Mesenchymal stem cell (in vitro differentiated cells and primary cell): ENCODE results near the gene IFI27.

Experiments used
- DNase-seq: peaks from one replicate; pipeline ENCODE4 v3.0.0-alpha.2; 2013
- H2AFZ ChIP-seq: one replicate; pipeline ENCODE4 v1.6.1; 2013; ENCODE audit warnings: low read depth, mild to moderate bottlenecking, control low read depth, inconsistent platforms, low read length, moderate library complexity
- H2AK5ac ChIP-seq: 2 replicates; pipeline ENCODE4 v1.6.1; 2013; ENCODE audit warnings: low read length, moderate library complexity, mild to moderate bottlenecking, inconsistent platforms; ENCODE audit not compliant: severe bottlenecking
- H2BK120ac ChIP-seq: one replicate; pipeline ENCODE4 v1.6.1; 2013; ENCODE audit warnings: low read depth, mild to moderate bottlenecking, inconsistent platforms, low read length, moderate library complexity
- H2BK12ac ChIP-seq, 2 experiments: one replicate each; pipeline ENCODE4 v1.6.1; 2013; ENCODE audit warnings: inconsistent platforms in 2 of 2, low read length in 2 of 2, mild to moderate bottlenecking in 2 of 2, moderate library complexity in 2 of 2, control low read depth in 1 of 2
- H2BK15ac ChIP-seq: one replicate; pipeline ENCODE4 v1.6.1; 2013; ENCODE audit warnings: mild to moderate bottlenecking, low read depth, inconsistent platforms; ENCODE audit not compliant: poor library complexity, severe bottlenecking
- H2BK5ac ChIP-seq: 2 replicates; pipeline ENCODE4 v1.6.1; 2013; ENCODE audit warnings: low read depth, mild to moderate bottlenecking, low read length, control low read depth, inconsistent platforms; ENCODE audit not compliant: poor library complexity, severe bottlenecking
- H3K14ac ChIP-seq, 2 experiments: one replicate each; pipeline ENCODE4 v1.6.1; 2013; ENCODE audit warnings: inconsistent platforms in 2 of 2, low read length in 2 of 2, control low read depth in 1 of 2, mild to moderate bottlenecking in 1 of 2, moderate library complexity in 1 of 2
- H3K18ac ChIP-seq, 2 experiments: one replicate each; pipeline ENCODE4 v1.6.1; 2013; ENCODE audit warnings: inconsistent platforms in 2 of 2, low read length in 2 of 2, control low read depth in 1 of 2, low read depth in 1 of 2, mild to moderate bottlenecking in 1 of 2
- H3K23ac ChIP-seq, 2 experiments: one replicate each; pipeline ENCODE4 v1.6.1; 2013; ENCODE audit warnings: inconsistent platforms in 2 of 2, low read length in 2 of 2, mild to moderate bottlenecking in 2 of 2, moderate library complexity in 2 of 2, control low read depth in 1 of 2
- H3K27ac ChIP-seq: 2 replicates; pipeline ENCODE4 v1.5.1; 2013; ENCODE audit warnings: mild to moderate bottlenecking, moderate library complexity, low read length, control low read depth, inconsistent platforms; ENCODE audit not compliant: poor library complexity, severe bottlenecking
- H3K27me3 ChIP-seq, 2 experiments: 2 replicates each; pipeline versions ENCODE4 v1.6.1 to v1.7.0; 2013; ENCODE audit warnings: low read length in 2 of 2, mild to moderate bottlenecking in 2 of 2, moderate library complexity in 2 of 2, control low read depth in 1 of 2, inconsistent platforms in 1 of 2; ENCODE audit not compliant: control insufficient read depth in 1 of 2, insufficient read depth in 1 of 2
- H3K36me3 ChIP-seq, 2 experiments: 2 replicates each; pipeline versions ENCODE4 v1.6.1 to v1.7.0; 2013; ENCODE audit warnings: low read length in 2 of 2, control low read depth in 1 of 2, inconsistent platforms in 1 of 2, low read depth in 1 of 2, mild to moderate bottlenecking in 1 of 2; ENCODE audit not compliant: insufficient read depth in 2 of 2, control insufficient read depth in 1 of 2
- H3K4ac ChIP-seq, 2 experiments: one replicate each; pipeline ENCODE4 v1.6.1; 2013; ENCODE audit warnings: inconsistent platforms in 2 of 2, low read length in 2 of 2, mild to moderate bottlenecking in 2 of 2, moderate library complexity in 2 of 2, control low read depth in 1 of 2, low read depth in 1 of 2
- H3K4me1 ChIP-seq: 2 replicates; pipeline ENCODE4 v1.6.1; 2013; ENCODE audit warnings: low read depth, low read length, control low read depth; ENCODE audit not compliant: control insufficient read depth, insufficient read depth
- H3K4me2 ChIP-seq: 2 replicates; pipeline ENCODE4 v1.6.1; 2013; ENCODE audit warnings: low read length, mild to moderate bottlenecking, inconsistent platforms; ENCODE audit not compliant: poor library complexity, severe bottlenecking
- H3K4me3 ChIP-seq, 2 experiments: 2 replicates each; pipeline versions ENCODE4 v1.5.1 to v1.7.0; 2013; ENCODE audit warnings: low read length in 2 of 2, mild to moderate bottlenecking in 2 of 2, control low read depth in 1 of 2, low read depth in 1 of 2; ENCODE audit not compliant: insufficient read depth in 1 of 2
- H3K79me1 ChIP-seq: replicated peaks from 2 replicates; pipeline ENCODE4 v1.6.1; 2013; ENCODE audit warnings: mild to moderate bottlenecking, control low read depth, low read length, inconsistent platforms; ENCODE audit not compliant: poor library complexity, severe bottlenecking
- H3K9ac ChIP-seq: 2 replicates; pipeline ENCODE4 v1.7.0; 2013; ENCODE audit warnings: mild to moderate bottlenecking, low read length, moderate library complexity
- H3K9me3 ChIP-seq: 2 replicates; pipeline ENCODE4 v1.7.0; 2013; ENCODE audit warnings: mild to moderate bottlenecking, low read length; ENCODE audit not compliant: control insufficient read depth
- H4K8ac ChIP-seq: one replicate; pipeline ENCODE4 v1.6.1; 2013; ENCODE audit warnings: inconsistent platforms, mild to moderate bottlenecking, low read length, moderate library complexity
- H4K91ac ChIP-seq: one replicate; pipeline ENCODE4 v1.6.1; 2013; ENCODE audit warnings: mild to moderate bottlenecking, low read length, inconsistent platforms
- WGBS: methylation state at CpG from one replicate; pipeline ENCODE4 v1.1.7; 2013; ENCODE audit warnings: mixed read lengths; 5-methylcytosine and 5-hydroxymethylcytosine counted together

IFI27 gene

GRCh38 chr14:94111276-94112095 is 950 bp downstream of the IFI27 start:
- whole genome bisulfite sequencing = 93% methylated on average over 20 of the region's 20 CpGs

GRCh38 chr14:94112513-94113063 is 2.1 kb downstream of the IFI27 start:
- WGBS = 85% methylated on average over 6 of the region's 6 CpGs
- no peak for DNase-seq
- no peak overlapping the region for H3K4me2 ChIP-seq
- H2BK5ac ChIP-seq = no peak overlapping the region
- no peak overlapping the region for H2BK15ac ChIP-seq
- no peak overlapping the region for H2AFZ ChIP-seq
- H3K14ac ChIP-seq = peak overlapping the region in 1 of 2 experiments; percentile 64
- no peak overlapping the region for H3K4ac ChIP-seq
- H2BK120ac ChIP-seq = no peak overlapping the region
- peak overlapping the region in 1 of 2 experiments; percentile 78 for H3K4me3 ChIP-seq
- H2AK5ac ChIP-seq = no peak overlapping the region
- H3K27ac ChIP-seq = no peak overlapping the region
- no peaks in the 10 kb centered on the region for H3K4me1 ChIP-seq
- H2BK12ac ChIP-seq = no peak overlapping the region
- no peaks in the 10 kb centered on the region for H3K79me1 ChIP-seq
- no peak overlapping the region for H3K23ac ChIP-seq
- peak overlapping the region; percentile 90 for H3K9ac ChIP-seq
- no peaks in the 10 kb centered on the region for H3K9me3 ChIP-seq
- H3K27me3 ChIP-seq = peaks cover 5 to 32% of the 10 kb centered on the region in 2 experiments
- H3K36me3 ChIP-seq = peaks cover 0 to 3% of the 10 kb centered on the region in 2 experiments
- no peak overlapping the region for H4K91ac ChIP-seq
- H4K8ac ChIP-seq = no peak overlapping the region
- no peak overlapping the region for H3K18ac ChIP-seq

More at GRCh38 chr14:94111276-94112095, 950 bp downstream of the IFI27 start:
- no peak overlapping the region for H2BK120ac ChIP-seq
- H2BK15ac ChIP-seq = no peak overlapping the region
- no peaks in the 10 kb centered on the region for H3K4me1 ChIP-seq
- no peak overlapping the region for H3K4ac ChIP-seq
- no peak overlapping the region for H3K23ac ChIP-seq
- H3K36me3 ChIP-seq = peaks cover 0 to 3% of the 10 kb centered on the region in 2 experiments
- no peaks in the 10 kb centered on the region for H3K79me1 ChIP-seq
- H2AK5ac ChIP-seq = no peak overlapping the region
- no peak overlapping the region for H3K27ac ChIP-seq
- no peaks in the 10 kb centered on the region for H3K9me3 ChIP-seq
- no peak overlapping the region for H3K14ac ChIP-seq
- no peak overlapping the region for H2BK12ac ChIP-seq
- H2BK5ac ChIP-seq = no peak overlapping the region
- no peak for DNase-seq
- no peak overlapping the region for H4K91ac ChIP-seq
- H3K27me3 ChIP-seq = peaks cover 5 to 24% of the 10 kb centered on the region in 2 experiments
- H3K4me3 ChIP-seq = peak overlapping the region in 1 of 2 experiments; percentile 78
- H3K9ac ChIP-seq = peak overlapping the region; percentile 90
- H3K4me2 ChIP-seq = no peak overlapping the region
- no peak overlapping the region for H2AFZ ChIP-seq
- H4K8ac ChIP-seq = no peak overlapping the region
- H3K18ac ChIP-seq = no peak overlapping the region

- Histone ChIP-seq H3K9me3 (no peaks in the 10 kb centered on the region), H3K9ac (peak overlapping the region; percentile 90), H3K36me3 (peaks cover 0 to 3% of the 10 kb centered on the region in 2 experiments), H2BK15ac (no peak overlapping the region), H3K4ac (no peak overlapping the region), H4K91ac (no peak overlapping the region), H2AK5ac (no peak overlapping the region), H2AFZ (no peak overlapping the region), H4K8ac (no peak overlapping the region), H3K4me1 (no peaks in the 10 kb centered on the region), H3K23ac (no peak overlapping the region), H3K79me1 (no peaks in the 10 kb centered on the region), H3K18ac (no peak overlapping the region), H2BK120ac (no peak overlapping the region), H3K14ac (no peak overlapping the region), H3K27ac (no peak overlapping the region), H3K27me3 (peaks cover 5 to 37% of the 10 kb centered on the region in 2 experiments), H3K4me2 (no peak overlapping the region), H3K4me3 (peak overlapping the region in 1 of 2 experiments; percentile 78), H2BK12ac (no peak overlapping the region), H2BK5ac (no peak overlapping the region)
- 97% methylated on average over 6 of the region's 7 CpGs for WGBS
- no peak for DNase-seq
Observed at GRCh38 chr14:94113073-94113472, 2.5 kb downstream of the IFI27 start.

GRCh38 chr14:94113490-94113889 is 3.0 kb downstream of the IFI27 start:
- Histone ChIP-seq H2AFZ (no peak overlapping the region), H3K18ac (no peak overlapping the region)
- WGBS = 76% methylated on average over 6 of the region's 6 CpGs

More at GRCh38 chr14:94113490-94113889, 3.0 kb downstream of the IFI27 start:
- no peaks in the 10 kb centered on the region for H3K79me1 ChIP-seq
- H3K4ac ChIP-seq = no peak overlapping the region
- H4K91ac ChIP-seq = no peak overlapping the region
- no peak for DNase-seq
- no peaks in the 10 kb centered on the region for H3K4me1 ChIP-seq
- H3K27ac ChIP-seq = no peak overlapping the region
- no peak overlapping the region for H3K4me2 ChIP-seq
- no peak overlapping the region for H2AK5ac ChIP-seq
- H2BK15ac ChIP-seq = no peak overlapping the region
- no peak overlapping the region for H2BK12ac ChIP-seq
- no peak overlapping the region for H3K14ac ChIP-seq
- peaks cover 5 to 37% of the 10 kb centered on the region in 2 experiments for H3K27me3 ChIP-seq
- H2BK120ac ChIP-seq = no peak overlapping the region
- no peak overlapping the region for H3K9ac ChIP-seq
- H3K23ac ChIP-seq = no peak overlapping the region
- H3K36me3 ChIP-seq = peaks cover 0 to 3% of the 10 kb centered on the region in 2 experiments
- no peak overlapping the region for H4K8ac ChIP-seq
- no peaks in the 10 kb centered on the region for H3K9me3 ChIP-seq
- no peak overlapping the region for H2BK5ac ChIP-seq
- H3K4me3 ChIP-seq = no peak overlapping the region
